Measurements from ENCODE around the gene RGS10.
"Not testable (repeated sequence)": the region's sequence is repeated elsewhere in the genome, so short reads cannot be mapped to it uniquely, and the experiment has no call there.

Gene RGS10, protein sequence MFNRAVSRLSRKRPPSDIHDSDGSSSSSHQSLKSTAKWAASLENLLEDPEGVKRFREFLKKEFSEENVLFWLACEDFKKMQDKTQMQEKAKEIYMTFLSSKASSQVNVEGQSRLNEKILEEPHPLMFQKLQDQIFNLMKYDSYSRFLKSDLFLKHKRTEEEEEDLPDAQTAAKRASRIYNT

GRCh38 chr10:119542357-119542987 is at the start of gene RGS10:
RGS10 (minus strand) TSS chr10:119542719; CDS start chr10:119542638, 81 bp downstream.
- no peak for DNase-seq

DNA sequence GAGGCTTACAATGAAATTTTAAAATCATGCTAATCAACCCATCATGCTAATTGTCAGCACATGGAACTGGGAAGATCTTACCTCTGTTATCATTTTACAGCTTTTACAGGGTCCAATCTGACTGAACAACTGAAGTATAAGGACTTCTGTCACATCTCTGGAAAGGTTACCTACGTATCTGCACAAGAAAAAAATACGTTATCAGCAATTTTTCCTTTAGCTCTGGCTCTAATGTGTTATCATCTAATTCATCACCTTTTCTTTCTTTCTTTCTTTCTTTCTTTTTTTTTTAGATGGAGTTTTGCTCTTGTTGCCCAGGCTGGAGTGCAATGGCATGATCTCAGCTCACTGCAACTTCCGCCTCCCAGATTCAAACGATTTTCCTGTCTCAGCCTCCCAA is 45.6 kb upstream of the RGS10 start:
- DNase-seq, result no peak

DNA sequence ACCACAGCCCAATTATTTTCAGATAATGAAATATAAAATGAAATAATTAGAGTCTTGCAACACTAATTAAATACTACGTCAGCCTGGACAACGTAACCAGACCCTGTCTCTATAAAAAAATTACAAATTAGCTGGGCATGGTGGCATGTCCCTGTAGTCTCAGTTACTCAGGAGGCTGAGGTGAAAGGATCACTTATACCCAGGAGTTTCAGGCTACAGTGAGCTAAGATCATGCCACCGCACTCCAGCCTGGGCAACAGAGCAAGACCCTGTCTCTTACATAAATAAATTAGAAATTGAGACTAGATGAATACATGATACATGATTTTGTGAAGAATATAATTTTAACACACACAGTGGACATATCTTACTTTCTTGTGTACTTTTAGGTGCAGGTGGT is 35.8 kb upstream of the RGS10 start:
- DNase-seq, result no peak

DNA sequence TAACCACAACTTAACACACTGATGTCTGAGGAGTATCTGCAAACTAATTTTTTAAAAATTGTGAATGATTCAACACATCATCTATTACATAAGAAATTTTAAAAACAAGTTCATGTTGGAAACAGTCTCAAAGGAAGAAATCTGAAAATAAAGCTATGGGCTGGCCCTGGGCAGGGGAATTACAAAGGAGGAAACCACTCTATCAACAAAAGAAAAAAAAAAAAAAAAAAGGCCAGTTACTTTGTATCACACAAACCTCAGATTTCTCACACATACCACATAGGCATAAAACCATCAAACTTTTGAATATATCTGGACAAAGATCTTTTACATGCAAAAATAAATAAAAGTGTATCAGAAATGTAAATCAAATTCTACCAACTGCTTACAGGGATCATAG is 33.5 kb upstream of the RGS10 start:
- DNase-seq, result no peak

GRCh38 chr10:119575506-119575905 is 33.0 kb upstream of the RGS10 start:
- DNase-seq, result no peak

GRCh38 chr10:119567978-119568377 is 25.5 kb upstream of the RGS10 start:
- DNase-seq, result no peak

DNA sequence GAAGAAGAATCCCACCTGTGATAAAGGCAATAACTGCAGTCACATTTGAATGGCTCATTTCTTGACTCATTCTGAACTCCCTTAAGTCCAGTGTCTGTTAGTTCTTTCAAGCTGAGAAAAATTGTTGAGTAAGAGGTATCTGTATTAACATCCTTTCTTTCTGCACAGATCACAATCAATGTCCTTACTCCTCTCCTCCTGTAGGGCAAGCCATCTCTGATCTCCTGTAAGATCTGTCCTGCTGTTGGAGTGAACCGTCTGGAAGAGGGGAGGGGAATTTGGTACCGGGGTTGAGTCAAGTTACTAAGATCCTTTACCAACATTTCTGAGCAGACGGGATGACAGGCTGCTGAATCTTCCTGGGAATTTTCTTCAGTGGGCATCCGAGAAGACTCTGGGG is 19.6 kb upstream of the RGS10 start:
- DNase-seq, result no peak

DNA sequence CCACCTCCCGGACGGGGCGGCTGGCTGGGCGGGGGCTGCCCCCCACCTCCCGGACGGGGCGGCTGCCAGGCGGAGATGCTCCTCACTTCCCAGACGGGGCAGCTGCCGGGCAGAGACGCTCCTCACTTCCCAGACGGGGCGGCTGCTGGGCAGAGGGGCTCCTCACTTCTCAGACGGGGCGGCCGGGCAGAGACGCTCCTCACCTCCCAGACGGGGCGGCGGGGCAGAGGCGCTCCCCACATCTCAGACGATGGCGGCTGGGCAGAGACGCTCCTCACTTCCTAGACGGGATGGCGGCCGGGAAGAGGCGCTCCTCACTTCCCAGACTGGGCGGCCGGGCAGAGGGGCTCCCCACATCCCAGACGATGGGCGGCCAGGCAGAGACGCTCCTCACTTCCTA is 17.0 kb upstream of the RGS10 start:
- DNase-seq, result not testable (repeated sequence)

DNA sequence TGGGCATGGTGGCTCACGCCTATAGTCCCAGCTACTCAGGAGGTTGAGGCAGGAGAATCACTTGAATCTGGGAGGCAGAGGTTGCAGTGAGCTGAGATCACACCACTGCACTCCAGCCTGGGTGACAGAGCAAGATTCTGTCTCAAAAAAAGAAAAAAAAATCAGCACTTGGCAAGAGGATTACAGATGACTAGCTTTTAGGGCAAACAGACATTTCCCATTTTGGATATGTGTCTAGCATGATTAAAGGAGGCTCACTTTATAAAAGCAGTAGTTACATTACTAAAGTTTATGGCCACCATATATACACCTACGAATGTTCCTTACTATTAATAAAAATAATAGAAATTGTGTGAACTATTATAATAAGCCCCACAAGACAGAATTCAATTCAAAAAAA is 13.6 kb upstream of the RGS10 start:
- not testable (repeated sequence) for DNase-seq

DNA sequence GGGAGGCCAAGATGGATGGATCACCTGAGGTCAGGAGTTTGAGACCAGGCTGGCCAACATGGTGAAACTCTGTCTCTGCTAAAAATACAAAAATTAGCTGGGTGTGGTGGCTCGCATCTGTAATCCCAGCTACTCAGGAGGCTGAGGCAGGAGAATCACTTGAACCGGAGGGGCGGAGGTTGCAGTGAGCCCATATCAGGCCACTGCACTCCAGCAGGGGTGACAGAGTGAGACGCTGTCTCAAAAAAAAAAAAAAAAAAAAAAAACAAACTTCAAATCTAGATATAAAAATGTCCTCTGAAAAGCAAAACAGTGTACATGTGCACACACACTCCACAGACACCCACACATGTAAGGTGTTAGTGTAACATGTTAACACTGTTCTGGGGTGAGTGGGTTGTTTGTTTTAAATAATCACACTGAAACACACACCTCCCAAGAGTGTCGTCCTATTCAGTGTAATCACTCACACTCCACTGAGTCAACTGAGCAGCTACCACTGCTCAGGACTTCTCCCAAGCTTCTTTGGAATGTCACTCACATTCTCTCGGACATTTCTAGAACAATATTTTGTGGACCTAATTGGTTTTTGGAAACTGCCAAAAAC is 12.8 kb upstream of the RGS10 start:
- no peak for DNase-seq

DNA sequence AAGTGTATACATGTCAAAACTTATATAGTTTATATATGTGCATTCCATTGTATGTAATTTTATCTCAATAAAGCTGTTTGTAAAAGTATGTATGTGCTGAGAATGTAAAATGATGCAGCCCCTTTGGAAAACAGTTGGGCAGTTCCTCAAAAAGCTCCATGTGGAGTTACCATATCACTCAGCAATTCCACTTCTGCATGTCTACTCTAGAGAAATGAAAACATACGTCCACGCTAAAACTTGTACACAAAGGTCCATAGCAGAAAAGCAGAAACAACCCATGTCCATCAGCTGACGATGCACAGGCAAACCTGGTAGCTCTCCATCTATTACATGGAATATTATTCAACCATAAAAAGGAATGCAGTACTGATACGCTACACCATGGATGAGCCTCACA is 8.3 kb upstream of the RGS10 start:
- DNase-seq, result no peak

DNA sequence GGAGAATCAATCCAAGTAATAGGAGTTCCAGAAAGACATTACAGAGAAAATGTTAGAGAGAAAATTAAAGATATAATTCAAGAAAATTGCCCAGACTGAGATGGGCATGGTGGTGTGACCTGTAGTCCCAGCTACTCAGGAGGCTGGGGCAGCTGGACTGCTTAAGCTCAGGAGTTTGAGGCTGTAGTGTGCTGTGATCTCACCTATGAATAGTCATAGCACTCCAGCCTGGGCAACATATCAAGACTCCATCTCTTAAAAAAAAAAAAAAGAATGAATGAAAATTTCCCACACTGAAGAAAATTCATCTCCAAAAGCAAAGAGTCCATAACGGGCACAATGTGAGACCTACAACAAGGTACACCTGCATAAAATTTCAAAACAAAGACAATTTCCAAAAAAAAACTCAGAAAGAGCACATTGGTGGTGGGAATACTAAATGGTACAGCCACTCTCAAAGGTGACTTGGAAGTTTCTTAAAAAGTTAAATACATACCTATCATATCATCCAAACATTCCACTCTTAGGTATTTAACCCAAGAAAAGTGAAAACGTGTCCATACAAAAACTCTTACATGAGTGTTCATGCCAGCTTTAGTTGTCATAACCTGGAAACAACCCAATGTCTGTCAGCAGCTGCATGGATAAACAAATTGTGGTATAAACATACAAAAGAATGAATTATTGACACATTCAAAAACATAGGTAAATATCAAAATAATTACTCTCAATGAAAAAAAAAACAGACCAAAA is 6.9 kb upstream of the RGS10 start:
- DNase-seq, result no peak

DNA sequence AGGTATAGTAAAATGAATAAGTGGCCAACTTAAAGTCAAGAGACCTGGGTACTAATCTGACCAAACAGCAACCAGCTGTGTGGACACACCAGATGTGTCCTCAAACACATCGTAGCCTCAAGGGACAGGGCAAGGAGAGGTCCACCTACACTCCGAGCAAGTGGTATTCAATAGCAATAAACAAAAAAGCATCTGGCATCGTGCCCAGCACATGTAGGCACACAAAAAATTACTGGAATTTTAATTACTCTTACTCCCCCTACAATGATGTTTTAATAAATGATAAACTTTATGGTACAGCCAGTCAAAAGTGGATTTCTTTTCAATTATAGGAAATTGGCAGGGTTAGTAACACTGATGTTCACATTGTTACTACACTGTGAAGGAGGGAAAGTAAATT is 3.5 kb upstream of the RGS10 start:
- no peak for DNase-seq

- DNase-seq, result no peak
Measured at GRCh38 chr10:119545310-119545709, 2.8 kb upstream of the RGS10 start.

DNA sequence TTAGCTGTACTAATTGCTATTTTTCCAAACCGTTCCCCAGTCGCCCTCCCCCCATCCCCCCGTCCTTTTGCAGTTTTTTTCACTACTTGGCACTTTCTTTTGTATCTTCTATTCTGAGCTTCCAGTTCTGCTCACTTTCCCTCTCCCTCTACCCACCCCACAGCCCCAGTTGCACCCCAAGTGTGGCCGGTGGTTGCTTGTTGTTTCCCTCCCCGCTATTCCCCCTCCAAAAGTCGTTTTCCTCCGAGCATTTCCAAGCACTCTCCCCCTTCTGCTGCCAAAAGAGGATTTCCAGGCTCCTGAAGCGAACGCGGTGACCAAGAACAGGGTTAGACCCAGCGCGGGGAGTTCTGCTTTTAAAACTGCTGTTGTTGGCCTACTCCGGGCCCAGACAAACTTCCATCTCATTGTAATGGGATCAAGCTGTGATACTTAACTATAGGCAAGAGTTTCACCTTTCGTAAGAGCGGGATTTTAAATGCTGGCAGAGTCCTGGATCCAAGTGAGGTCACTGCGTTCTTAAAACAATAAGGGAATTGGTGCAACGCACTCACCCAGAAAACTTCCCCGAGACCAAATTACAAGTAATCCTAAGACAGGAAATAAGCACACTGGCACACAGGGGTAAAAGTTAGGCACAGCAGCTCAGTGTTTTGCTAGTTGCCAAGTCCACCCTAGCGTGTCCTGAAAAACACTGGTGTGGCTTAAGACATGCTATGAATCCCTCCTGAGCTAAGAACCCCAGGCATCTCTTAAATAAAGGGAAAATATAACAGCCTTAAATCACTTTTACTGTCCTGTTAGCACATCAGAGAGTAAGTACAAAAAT is 1.5 kb upstream of the RGS10 start:
- DNase-seq, result no peak

DNA sequence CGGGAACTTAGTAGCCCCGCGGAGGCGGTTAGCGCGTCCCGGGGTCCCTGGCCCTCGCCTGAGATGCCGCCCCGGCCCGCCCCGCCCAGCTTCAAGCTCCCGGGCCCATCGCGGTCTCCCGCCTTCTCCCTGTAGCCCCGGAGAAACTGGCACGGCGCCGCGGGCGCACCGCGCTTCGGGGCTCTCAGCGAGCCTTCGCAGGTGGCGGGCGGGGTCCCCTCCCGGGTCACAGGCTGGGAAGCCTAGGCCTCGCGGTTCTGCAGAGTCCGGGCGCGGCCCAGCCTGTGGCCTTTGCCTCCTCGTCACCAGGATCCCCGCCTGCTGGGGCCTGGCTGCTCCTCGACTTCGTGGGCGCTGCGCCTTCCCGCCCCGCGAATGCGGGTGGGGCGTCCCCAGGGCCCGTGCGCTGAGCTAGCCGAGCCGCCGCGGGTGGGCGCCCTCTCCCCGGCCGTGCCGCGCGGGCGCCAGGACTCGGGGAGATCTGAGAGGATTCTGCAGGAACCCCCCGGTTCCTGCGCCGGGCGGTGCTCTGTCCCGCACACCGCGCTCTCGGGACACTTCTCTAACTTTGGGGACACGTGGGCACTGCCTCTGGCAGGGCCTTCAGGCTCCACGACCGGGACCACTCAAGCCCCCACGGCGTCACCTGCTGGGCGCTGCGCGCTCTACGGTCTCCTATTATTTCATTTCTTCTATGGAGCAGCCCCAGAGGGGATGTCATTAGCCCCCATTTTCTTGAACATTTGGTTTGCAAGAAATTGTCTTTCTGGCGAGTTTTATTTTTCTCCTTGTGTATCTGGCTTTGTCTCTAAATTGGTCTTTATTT is 682 bp upstream of the RGS10 start:
- DNase-seq, result no peak

DNA sequence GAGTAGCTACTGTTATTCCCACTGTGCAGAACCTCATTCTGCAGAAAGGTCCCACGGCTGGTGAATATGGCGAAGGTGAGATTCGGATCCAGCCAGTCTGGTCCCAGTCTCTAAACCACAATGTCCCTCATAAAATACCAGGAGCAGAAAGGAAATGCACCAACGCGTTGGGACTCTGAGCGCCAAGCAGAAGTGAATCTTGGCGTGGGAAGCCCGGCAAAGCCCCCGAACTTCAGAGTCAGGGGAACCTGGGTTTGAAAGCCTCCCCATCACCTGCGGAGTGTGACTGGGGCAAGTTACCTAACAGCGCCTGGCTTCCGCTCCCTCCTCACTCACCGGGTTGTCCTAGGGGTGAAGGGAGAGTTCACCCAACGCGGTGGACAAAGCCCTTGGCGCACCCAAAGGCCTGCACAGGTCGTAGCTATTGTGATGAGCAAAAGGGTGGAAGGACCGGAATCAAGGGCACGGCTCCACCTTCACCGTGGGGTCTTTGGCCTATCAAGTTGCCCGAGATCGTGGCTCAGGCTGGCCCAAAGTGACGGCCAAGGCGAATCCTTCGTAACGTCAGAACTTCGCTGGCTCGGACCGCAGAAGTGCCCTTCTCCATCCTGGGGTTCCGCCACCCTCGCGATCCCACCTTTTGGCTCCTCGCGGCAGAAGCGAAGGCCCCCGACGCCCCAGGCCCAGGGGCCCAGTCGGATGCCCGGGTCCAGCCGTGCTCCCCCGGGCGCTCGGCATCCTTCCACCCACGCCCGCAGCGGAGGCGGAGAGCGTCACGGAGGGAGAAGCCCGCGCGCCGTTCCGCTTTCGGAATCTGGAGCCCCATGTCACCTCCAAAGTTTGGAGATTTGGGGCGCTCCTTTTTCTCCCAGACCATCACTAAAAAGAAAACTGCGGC is 811 bp downstream of the RGS10 start:
- DNase-seq, result no peak

- DNase-seq, result no peak
Measured at GRCh38 chr10:119541046-119541445, 1.5 kb downstream of the RGS10 start.

GRCh38 chr10:119540038-119540437 is 2.5 kb downstream of the RGS10 start:
- no peak for DNase-seq

DNA sequence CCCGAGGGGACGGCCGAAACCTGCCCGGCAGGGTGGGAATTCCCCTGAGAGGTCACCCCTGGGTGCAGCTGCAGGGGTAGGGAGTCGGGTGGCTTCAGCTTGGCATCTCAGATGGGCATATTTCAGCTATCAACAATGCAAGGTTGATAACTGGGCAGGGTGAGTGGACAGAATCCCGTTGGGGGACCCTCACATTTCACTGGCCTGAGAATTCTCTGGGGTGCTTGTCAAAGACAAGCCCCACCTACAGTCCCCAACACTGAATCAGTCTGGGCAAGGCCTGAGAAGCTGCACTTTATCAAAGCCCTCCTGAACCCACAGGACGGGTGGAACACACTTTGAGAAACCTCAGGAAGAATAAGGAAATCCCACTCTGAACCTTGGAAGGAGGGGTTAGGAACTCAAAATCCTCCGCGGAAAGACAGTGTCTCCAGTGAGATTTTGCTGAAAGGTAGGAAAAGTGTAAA is 3.1 kb downstream of the RGS10 start:
- DNase-seq, result no peak
